Activated CD8-positive, alpha-beta memory T cell treated with anti-CD3 and anti-CD28 coated beads for 36 hours (primary cell): ENCODE measurements around the gene PIP4P1. TPM values are rescaled to one million over a fixed set of nuclear protein-coding genes. Genes with fewer than 3 reads are reported as not detected.
"Not testable (repeated sequence)": the region's sequence is repeated elsewhere in the genome, so short reads cannot be mapped to it uniquely, and the experiment has no call there.

Experiments
- CTCF ChIA-PET: fragments of 350-600 bp; sonication (Branson Sonifier 250); formaldehyde crosslinking; loops from one replicate; lab custom pipeline; 2021; ENCODE audit warnings: antibody characterized with exemption; lab: Charles Lee
- POLR2A ChIA-PET: fragments of 350-600 bp; sonication (Branson Sonifier 250); formaldehyde crosslinking; loops from one replicate; lab custom pipeline; 2021; ENCODE audit warnings: antibody characterized with exemption; lab: Charles Lee
- total RNA-seq, 2 experiments: library from RNA; stranded (reverse); gene quantifications; one replicate each; pipeline ENCODE4 v1.2.3, GENCODE V29; 2021

Gene PIP4P1
- total RNA-seq, result 10 to 100 TPM; 27.1 to 28.0 TPM

DNA sequence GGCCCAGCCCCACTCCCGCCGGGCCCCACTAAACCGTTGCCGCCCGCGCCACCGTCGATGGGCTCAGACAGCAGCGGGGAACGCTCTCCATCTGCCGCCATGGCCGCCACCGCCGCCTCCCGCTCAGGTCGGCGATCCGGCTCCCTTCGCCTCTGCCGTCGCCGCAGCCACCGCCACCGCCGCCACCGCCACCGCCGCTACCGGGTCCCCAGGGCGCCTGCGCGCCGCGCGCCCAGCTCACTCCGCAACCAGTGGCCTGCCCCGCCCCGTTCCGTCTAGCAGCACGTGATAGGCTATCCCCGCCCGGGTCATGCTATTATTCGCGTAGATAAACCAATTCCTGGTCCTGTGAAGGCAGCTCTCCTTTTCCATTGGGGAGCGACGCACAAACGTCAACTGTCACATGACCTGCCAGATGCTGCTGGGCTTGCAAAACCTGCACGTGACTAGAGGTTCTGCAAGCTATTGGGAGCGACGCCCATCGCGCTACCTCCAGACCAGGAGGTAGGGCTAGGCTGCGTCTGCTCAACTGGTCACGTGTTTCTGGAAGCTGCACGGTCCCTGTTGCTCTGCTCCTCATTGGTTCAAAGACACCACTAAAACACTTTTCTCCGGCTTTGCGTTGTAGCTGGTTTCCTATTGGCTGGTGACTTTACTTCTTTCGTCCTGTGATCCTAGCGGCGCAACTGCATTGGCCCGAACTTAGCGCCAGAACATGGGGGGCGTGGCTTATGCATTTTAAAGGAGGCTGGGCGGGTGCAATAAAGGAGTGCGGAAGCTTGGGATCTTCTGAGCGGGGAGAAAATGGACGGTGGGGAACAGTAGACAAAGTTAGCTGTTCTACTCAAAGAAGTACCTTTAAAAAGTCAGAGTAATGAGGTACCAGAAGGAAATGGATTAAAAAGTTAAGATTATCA, at the start of gene PIP4P1:
Gene PIP4P1, minus strand, starts transcription at position 210 of the 917 bp plus-strand sequence. Its CDS starts 109 bp downstream, at position 101.
- ChIA-PET POLR2A (interaction anchor here (0.6 to 1.7 kb wide), 6 partner anchors 8 to 128 kb away, joined by 3 to 19 read pairs (median 6); partner anchors contain the start of genes CCNB1IP1, PARP2 and PNP), CTCF (interaction anchor here (0.6 to 2.2 kb wide), 5 partner anchors 8 to 152 kb away, joined by 3 to 6 read pairs (median 4); partner anchors contain the start of genes PARP2 and PNP)

DNA sequence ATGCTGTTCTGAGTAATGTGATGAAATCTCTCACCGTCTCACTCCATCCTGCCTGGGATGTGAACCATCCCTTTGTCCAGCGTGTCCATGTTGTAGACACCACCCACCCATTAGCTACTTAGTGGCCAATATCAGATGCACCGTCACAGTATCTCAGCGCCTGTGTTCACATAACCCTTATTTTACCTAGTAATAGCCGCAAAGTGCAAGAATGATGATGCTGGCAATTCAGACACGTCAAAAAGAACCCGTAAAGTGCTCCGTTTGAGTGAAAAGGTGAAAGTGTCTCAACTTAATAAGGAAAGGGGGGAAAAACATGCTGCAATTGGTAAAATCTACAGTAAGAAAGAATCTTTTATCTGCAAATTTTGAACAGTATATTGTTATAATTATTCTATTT, 47.1 kb upstream of the PIP4P1 start:
- ChIA-PET POLR2A (no interaction called here), CTCF (no interaction called here)

DNA sequence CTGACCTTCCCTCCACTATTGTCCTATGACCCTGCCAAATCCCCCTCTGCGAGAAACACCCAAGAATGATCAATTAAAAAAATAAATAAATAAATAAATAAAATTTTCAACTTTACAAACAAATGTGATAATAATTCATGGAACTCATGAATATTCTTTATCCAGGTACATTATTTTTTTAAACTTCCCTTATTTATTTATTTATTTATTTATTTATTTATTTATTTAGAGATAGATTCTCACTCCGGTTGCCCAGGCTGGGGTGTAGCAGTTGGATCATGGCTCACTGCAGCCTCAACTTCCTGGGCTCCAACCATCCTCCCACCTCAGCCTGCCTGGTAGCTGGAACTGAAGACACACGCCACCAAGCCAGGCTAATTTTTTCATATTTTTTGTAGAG, 46.3 kb upstream of the PIP4P1 start:
- POLR2A ChIA-PET, CTCF ChIA-PET: not testable (repeated sequence)

DNA sequence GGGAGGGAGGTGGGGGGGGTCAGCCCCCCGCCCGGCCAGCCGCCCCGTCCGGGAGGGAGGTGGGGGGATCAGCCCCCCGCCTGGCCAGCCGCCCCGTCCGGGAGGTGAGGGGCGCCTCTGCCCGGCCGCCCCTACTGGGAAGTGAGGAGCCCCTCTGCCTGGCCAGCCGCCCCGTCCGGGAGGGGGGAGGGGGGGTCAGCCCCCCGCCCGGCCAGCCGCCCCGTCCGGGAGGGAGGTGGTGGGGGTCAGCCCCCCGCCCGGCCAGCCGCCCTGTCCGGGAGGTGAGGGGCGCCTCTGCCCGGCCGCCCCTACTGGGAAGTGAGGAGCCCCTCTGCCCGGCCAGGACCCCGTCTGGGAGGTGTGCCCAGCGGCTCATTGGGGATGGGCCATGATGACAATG, 45.5 kb upstream of the PIP4P1 start:
- POLR2A ChIA-PET, result not testable (repeated sequence)

DNA sequence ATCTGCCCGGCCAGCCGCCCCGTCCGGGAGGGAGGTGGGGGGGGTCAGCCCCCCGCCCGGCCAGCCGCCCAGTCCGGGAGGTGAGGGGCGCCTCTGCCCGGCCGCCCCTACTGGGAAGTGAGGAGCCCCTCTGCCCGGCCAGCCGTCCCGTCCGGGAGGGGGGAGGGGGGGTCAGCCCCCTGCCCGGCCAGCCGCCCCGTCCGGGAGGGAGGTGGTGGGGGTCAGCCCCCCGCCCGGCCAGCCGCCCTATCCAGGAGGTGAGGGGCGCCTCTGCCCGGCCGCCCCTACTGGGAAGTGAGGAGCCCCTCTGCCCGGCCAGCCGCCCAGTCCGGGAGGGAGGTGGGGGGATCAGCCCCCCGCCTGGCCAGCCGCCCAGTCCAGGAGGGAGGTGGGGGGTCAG, 45.0 kb upstream of the PIP4P1 start:
- CTCF ChIA-PET, POLR2A ChIA-PET: not testable (repeated sequence)

More for the DNA sequence above, 45.5 kb upstream of the PIP4P1 start:
- CTCF ChIA-PET, result not testable (repeated sequence)

DNA sequence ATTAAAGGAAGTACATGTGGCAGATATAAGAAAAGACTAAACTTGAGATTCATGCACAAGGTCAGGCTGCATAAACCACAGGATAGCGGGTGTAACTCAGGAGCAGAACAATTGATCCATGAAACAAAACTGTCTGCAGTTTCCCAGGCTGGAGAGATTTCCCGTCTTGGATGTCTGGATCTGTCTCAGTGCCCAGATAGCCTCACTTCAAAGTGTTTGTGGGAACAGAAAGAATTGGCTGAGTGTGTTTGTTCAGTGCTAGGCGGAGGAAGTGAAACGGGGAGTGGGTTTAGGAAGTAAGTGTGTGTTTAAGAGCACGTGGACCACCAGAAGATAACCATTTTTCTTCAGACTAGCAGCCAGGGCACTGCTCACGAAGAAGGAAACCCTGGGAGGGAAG, 42.7 kb upstream of the PIP4P1 start:
- CTCF ChIA-PET, result no interaction called here
- POLR2A ChIA-PET, result interaction anchor here (0.7 kb wide), 1 partner anchor 488 kb away, joined by 3 read pairs; no protein-coding TSS in a partner anchor

DNA sequence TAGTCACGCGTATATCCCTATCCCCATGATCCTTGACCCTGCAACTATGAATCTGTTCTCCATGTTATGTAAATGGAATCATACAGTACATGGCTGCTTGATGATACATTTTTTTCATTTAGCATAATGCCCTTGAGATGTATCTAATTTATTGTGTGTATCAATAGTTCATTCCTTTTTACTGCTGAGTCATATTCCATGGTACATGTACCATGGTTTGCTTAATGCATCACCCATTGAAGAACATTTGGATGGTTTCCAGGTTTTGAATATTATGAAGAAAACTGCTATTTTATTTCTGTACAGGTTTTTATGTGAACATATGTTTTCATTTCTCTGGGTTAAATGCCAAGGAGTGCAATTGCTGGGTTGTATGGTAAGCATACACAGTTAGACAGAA, 40.1 kb upstream of the PIP4P1 start:
- POLR2A ChIA-PET, result no interaction called here
- CTCF ChIA-PET, result no interaction called here

DNA sequence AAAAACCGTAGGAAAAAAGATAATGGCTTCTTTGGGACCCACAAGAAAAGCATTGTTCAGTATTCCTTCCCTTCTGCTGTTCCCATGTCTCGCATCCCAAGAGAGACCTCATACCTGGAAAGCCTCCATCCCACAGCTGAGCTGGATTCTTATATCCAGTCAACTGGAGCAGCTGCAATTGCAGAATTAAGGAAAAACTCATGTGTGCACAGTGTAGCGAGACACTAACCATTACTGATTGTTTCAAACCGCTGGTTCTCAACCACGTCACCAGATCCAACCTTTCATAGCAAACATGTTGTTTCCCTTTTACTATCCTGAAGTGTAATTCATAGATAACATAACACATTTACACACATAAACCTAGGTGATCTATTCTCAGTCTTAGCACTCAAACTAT, 38.6 kb upstream of the PIP4P1 start:
- ChIA-PET POLR2A (no interaction called here), CTCF (no interaction called here)

DNA sequence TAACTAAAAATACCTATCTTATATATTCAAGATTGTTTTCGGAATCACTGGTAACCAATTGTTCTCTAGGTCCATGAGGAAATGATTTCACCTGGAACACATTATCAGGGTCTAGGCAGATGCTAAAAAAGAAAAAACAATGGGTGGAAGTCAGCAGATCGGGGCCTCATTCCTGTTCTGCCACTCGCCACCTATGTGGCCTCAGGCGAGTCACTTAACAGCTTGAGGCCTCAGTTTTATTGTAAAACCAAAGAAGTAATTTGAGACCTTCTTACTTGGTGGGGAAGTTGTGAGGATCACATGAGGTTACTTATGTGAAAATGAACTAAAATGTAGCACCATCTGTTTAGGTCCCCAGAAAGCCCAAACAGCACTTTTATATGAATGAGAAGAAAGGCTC, 37.9 kb upstream of the PIP4P1 start:
- CTCF ChIA-PET, result no interaction called here
- POLR2A ChIA-PET, result no interaction called here

DNA sequence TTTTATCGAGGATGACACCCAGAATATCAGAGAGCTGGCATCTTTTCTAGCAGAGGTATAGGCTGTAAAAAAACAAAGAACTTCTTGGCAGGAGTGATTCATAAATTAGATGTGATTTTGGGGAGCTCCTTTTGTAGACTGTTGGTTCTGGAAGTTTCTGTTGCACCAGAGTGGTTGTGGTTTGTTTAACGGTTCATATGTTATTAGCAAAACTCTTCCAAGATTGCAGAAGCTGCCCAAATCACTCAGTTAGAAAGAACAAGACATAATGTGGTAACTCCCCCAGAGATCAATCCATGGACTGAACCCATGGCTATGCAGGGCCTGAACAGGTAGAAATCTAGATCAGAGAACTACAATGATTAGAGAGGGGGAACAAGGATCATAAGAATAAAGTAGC, 37.4 kb upstream of the PIP4P1 start:
- CTCF ChIA-PET, result no interaction called here
- POLR2A ChIA-PET, result no interaction called here

DNA sequence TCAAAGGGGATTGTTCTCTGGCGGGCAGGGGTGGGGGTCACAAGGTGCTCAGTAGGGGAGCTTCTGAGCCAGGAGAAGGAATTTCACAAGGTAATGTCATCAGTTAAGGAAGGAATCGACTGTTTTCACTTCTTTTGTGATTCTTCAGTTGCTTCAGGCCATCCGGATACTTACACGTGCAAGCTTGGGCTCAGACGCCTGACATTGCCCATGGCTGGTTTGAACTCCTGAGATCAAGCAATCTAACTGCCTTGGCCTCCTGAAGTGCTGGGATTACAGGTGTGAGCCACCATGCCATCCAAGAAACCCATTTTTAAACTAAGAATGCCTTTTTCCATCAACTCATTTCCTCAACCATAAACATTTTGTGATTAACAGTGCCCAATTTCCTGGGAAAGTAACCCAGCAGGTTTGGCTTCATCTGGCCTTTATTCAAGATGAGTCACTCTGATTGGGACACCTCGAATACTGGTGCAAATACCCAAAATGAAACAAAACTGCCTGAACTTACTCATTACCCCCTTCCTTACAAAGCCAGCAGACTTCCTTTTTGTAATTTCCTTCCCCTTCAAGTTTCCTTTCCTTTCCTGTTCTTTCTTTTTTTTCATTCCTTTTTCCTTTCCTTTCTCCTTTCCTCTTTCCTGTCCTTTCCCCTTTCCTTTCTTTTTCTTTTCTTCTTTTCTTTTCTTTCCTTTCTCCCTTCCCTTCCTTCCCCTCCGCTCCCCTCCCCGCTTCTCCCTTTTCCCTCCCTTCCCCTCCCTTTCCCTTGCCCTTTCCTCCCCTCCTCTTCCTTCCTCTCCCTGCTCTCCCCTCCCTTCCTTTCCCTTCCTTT, 33.9 kb upstream of the PIP4P1 start:
- ChIA-PET CTCF (no interaction called here), POLR2A (no interaction called here)

DNA sequence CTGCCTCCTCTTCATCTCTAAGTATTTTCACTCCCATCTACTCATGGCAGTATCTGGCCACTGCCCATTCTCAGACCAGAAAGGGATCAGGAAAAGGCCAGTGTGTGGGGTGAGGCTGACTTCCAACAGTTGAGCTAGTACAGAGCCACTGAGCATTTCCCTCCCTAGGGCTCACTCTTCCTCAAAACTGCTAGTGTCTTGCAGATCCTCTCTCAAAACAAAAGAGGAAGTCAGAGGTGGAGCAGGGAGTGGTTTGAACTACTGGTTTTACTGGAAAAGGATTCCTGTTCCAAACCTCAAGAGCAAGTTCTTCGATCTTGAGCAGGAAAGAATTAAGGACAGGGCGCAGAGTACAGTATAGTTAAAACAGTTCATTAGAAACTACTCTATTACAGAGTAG, 32.4 kb upstream of the PIP4P1 start:
- ChIA-PET POLR2A (interaction anchor here (0.6 to 1.4 kb wide), 2 partner anchors 24 to 189 kb away, joined by 3 read pairs; no protein-coding TSS in a partner anchor), CTCF (interaction anchor here (0.7 kb wide), 1 partner anchor 126 kb away, joined by 3 read pairs; no protein-coding TSS in a partner anchor)

DNA sequence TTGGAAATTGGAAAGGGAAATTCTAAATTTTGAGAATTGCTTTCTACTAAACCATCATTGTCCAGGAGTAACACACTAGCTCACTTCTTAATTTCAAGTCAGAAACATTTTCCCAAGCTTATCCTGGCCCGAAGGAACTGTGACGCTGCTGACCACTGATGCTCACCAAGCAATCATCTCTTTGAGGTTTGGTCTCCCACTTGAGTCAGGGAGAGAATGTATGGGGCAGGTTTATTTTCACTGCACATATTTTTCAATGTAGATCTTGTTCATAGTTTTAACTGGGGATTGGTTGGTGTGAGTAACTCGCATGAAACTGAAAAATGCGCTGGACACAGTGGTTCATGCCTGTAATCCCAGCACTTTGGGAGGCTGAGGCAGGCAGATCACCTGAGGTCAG, 31.3 kb upstream of the PIP4P1 start:
- CTCF ChIA-PET, result no interaction called here
- POLR2A ChIA-PET, result no interaction called here

DNA sequence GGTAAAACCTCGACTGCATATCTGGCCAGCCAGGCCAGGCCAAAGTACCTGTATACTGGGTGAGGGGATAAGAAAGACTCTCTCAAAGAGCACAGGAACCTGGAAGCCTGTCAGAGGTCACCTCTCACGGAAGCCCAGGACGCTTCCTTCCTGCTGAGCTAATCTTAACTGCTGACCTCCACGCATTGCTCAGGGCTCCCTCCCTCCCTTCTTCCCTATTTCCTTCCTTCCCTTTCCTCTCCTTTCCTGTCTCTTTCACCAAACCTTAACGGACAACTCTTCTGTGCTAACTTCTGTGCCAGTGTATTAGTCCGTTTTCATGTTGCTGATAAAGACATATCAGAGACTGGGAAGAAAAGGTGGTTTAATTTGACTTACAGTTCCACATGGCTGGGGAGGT, 29.3 kb upstream of the PIP4P1 start:
- POLR2A ChIA-PET, result no interaction called here
- CTCF ChIA-PET, result no interaction called here

DNA sequence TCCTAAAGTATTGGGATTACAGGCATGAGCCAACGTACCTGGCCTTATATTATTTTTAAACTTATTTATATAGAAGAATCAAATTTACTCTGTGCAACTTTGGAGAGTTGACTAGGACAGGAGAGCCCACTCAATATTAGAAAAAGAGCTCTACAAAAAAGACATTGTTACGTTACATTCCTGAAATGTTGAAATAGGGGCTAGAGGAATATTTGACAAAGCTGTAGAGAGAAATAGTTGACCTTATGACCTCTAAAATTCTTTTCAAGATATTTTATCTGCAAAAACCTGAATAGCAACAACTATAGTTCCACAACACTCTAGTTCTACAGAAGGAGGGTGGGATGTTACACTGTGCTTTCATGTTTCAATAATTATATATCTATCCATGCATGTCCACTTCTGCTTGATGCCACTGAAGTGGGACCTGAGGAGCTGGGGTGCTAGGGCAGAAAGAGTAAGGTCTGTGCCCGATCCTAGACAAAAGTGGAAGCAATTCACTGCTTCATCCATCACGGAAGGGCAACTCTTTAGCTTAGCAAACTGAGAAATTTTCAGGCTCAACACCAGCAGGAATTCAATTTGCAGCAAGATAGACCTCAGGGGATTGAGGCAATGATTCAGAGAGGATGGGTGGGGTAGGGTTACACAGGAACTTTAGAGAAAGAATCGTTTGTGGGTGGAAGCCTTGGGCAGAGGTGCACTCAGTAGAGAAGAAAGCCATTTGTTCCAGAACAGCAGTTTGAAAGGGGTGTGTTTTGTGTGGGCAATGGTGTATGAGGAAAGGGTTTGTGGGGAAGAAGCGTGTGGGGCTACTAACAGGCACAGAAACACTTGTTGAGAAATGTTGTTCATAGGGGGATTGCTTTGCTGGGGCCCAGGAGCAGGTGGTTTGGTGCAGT, 28.1 kb upstream of the PIP4P1 start:
- CTCF ChIA-PET, result interaction anchor here (0.6 to 0.8 kb wide), 2 partner anchors 55 to 66 kb away, joined by 3 read pairs; no protein-coding TSS in a partner anchor
- POLR2A ChIA-PET, result interaction anchor here (0.6 kb wide), 2 partner anchors 18 to 146 kb away, joined by 3 to 4 read pairs; partner anchors contain the start of gene PARP2

DNA sequence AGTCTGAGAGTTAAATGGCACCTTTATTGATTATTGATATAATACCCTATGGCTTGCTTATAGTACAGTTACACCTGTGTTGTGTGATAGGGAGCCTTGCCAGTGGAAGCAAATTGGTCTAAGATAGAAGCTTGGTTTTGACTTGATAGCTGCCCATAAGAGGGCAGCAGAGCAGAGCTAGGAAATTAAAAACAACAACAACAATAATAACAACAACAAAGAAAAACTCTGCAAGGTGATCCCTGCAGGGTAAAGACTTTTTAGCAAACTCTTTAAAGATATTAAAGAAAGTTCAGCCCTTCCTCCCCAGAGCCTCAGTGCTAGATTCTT, 26.1 kb upstream of the PIP4P1 start:
- POLR2A ChIA-PET, result no interaction called here

DNA sequence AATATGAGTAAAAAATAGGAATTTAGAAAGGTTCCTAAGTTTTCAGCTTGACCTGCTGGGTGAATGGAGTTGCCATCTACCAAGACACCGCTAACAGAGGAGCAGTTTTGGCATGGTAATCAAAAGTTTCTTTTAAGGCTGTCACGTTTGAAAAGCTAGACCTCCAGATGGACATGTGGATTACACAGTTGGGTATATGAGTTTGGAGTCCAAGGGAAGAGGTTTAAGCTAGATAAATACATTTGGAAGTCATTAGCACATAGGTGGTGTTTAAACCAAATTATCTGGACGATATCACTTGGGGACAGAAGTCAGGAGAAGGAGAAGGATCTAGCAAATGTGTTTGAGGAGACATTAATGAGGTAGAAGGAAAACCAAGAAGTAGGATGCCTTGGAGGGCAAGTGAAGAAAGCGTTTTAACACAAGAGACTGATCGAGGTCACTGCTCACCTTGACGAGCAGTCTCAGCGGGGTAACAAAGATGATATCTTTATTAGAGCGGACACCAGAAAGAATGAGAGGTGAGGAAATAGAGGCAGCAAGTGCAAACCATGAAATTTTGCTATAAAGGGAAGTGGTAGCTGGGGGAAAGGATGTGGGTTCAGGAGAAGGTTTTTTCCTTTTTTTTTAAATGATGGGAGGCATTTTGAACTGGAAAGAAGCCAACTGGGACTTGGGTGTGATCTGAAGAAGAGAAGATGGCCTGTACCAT, 25.6 kb upstream of the PIP4P1 start:
- ChIA-PET POLR2A (no interaction called here), CTCF (interaction anchor here (1.4 kb wide), 1 partner anchor 10 kb away, joined by 4 read pairs; no protein-coding TSS in a partner anchor)

More for the DNA sequence above, 26.1 kb upstream of the PIP4P1 start:
- CTCF ChIA-PET, result interaction anchor here (0.7 to 1.4 kb wide), 2 partner anchors 10 to 110 kb away, joined by 4 to 5 read pairs; no protein-coding TSS in a partner anchor

DNA sequence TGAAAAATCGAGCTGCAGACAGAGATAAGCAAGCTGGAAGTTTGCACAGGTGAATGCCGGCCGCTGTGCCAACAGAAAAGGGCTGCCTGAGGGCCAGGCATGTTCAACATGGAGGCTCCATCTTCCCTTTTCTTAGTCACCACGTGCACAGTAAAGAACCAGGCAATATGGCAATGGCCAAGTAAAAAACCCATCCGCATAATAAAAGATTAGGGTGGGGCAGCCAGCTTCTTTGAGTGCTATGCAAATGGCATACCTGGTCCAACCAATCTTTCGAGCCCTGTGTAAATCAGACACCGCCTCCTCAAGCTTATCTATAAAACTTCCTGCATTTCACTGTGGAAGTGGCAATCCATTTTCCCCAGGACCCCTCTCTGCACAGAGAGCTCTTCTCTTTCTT, 24.7 kb upstream of the PIP4P1 start:
- POLR2A ChIA-PET, result no interaction called here
- CTCF ChIA-PET, result no interaction called here
